ENCODE results near the gene MUC6.

MUC6 gene

DNA sequence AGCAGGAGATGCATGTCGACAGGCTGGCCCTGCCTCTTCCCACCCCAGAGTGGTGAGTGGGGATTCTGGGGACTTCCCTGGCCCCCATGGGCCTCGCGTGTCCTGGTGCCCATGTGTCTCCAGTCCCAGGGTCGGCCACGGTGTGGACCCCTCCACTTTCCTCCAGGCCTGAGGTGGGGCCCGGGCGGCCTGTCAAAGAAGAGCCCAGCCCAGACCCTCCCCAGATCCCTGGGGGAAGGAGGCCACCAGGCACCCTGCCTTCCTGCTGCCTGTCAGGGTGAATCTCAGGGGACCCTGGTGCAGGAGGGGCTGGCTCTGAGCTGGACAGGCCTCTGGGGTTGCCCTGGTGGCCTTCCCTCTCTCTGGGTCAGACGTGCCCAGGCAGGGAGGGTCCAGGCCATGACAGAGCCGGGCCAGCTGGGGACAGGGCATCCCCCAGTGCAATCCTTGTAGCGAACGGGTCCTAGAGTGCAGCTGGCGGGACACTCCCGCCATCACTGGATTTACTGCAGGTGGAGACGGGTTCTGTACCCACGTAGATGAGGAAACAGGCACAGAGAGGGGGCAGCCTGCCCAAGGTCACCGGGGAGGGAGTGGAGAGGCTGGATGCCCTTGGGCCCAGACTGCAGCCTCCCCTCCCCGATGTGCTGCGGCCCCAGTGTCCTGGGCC lies 13.5 kb upstream of the MUC6 start:
- DNase-seq: no peak

DNA sequence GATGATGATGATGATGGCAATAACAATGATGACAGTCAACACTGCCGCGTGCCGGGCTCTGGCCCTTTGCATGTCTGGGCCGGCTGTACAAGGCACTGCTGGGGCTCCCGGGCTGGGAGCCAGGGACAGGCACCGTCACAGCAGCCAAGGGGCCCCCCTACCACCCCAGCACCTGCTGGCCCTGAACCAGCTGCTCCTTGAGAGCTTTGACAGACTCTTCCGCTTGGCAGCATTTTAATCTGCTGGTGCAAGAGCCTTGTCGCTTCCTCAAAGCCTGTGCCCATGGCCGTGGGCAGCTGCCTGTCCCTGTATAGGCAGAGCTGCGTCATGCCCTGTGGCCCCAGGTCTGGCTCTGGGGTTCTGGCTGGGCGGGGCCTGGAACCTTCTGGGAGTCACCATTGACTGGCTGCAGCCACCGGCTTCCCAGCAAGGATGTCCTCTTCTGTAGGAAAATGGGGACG lies 12.9 kb upstream of the MUC6 start:
- no peak for DNase-seq

DNA sequence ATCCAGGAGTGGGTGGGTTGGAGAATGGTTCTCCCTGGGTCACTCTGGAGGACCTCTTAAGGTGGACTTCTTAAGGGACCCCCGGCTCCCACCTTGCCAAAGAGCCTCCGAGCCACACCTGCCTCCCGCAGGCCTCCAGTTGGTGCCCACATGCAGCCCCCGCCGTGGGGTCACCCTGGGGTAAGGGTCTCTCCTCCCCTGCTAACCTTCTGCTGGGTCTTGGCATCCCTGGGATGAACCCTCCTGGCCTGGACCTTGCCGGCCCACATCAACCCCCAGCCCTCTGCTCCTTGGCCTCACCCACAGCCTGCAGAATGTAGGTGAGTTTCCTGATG lies 12.5 kb upstream of the MUC6 start:
- no peak for DNase-seq

- no peak for DNase-seq
Measured at GRCh38 chr11:1048375-1049070, 12.0 kb upstream of the MUC6 start.

DNA sequence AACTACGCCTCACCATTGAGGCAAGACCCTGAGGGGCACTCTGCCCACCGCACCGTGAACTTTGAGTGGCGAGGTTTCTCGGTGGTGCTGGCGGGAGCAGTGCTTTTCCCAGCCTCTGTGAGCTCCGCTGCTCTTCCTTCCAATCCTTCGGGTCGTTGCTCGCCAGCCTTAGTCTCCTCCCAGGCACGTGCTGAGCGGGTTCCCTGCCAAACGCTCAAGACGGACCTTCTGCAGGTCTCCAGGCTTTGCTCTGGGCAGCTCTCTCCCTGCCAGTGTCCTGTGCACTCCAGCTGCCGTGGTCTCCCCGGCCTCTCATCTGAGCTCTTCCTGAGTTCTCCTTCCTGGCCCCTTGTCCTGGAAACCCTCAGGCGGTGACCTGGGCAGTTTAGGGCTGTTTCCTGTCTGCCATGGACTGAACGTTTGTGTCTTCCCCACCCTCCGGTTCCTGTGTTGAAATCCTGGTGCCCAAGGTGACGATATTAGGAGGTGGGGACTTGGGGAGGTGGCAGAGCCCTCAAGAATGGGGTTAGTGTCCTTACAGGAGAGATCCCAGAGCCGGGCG lies 11.2 kb upstream of the MUC6 start:
- DNase-seq: no peak

DNA sequence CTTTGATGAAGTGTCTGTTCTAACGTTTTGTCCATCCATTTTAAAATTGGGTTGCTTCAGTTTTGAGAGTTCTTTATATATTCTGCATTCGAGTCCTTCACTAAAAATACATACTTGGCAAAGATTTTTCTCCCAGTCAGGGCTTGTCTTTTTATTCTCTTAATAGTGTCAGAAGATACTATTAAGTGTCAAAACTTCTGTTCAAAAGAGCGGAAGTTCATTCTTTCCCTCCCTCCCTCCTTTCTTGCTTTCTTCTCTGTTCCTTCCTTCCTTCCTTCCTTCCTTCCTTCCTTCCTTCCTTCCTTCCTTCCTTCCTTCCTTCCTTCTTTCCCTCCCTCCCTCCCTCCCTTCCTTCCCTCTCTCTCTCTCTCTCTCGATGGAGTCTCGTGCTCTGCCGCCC lies 7.6 kb upstream of the MUC6 start:
- no peak for DNase-seq

- peak; percentile 39 for DNase-seq
Measured at GRCh38 chr11:1043563-1044096, 7.1 kb upstream of the MUC6 start.

GRCh38 chr11:1042626-1043562 lies 6.4 kb upstream of the MUC6 start:
- DNase-seq: no peak

- DNase-seq: peak; percentile 59
Measured at GRCh38 chr11:1041936-1042608, 5.6 kb upstream of the MUC6 start.

GRCh38 chr11:1041471-1041870 lies 5.0 kb upstream of the MUC6 start:
- no peak for DNase-seq

DNA sequence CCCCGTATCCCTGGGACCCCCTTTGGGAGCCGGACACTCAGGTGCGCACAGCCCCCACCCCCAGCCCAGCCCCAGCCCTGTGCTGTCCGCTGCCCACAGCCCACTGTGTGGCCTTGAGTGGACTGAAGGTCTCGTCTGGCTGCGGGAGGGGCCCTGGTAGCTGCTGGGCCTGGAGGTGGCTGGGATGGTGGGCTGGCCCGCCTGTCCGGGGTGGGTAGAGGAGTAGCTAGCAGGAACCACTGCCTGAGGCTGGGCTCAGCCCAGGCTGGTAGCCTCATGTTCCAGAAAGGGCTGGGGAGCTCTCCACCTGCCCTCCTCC lies 4.6 kb upstream of the MUC6 start:
- no peak for DNase-seq

DNA sequence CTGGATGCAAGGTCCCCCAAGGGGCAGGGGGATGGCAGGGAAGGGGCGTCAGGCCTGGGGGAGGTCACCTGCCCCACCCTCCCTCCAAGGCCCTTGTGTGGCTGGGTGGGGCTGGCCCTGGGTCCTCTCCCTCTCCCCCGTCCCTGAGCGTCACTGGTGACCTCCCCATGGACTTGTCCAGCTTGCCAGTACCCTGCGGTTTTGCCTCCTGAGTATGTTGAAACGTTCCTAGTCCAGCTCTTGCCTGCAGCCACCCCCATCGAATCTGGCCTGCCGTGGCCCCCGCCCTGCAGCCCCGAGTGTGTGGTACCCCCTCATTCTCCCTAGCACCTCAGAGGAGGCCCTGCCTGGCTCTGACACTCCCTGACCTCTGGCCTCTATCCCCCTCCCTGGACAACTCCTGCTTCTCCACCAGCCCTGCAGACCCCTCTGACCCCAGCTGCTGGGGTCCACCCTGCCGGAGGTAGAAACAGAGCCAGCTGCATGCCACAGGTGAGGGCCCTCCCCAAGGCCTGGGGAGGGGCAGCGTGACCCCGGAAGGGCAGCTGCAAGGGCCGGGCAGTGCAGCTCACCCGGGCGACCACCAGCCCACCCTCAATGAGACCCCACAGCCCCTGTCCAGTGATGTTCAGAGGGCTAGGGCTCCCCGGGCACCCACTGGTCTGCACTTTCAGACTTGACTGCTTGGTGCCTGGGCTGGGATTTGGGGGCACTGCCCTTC lies 4.1 kb upstream of the MUC6 start:
- DNase-seq: no peak

DNA sequence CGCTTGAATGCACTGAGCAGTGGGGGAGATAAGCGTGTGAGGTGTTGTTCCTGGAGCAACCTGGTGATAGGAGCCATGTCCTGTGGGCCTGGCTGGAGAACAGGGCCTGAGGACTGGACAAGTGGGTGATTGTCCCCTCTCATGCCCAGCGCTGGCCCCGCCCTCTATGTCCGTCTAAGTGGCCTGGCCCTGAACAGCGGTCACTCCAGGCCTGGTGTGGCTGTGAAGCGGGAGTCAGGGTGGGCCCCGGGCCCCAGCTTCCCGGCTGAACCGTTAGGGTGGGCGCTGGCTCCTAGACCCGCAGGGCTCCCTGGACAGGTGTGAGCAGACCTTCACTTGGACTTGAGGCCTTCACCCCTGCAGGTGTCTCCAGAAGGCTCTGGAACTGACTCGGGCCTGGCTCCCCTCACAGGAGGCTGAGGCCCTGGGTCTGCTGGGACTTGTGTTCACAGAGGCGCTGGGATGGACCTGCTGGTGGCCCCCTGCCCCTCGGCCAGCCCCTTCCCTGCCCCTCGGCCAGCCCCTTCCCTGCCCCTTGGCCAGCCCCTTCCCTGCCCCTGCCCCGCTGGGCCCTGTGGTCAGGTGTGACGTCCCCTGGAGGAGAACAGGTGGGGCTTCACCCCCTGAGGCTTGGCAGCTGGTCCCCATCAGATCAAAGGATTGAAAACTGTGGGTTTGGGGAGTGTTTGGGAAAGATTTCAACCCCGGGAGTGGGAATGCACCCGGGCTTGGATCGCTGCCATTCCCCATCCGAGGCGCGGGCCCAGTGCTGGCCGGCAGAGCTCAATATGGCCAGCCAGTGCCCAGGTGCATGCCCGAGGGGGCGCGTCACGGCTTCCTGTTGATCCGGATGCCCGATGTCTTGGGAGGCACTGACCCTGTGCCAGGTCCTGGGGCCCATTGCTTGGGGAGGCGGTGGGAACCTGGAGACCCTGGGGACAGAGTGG lies 3.2 kb upstream of the MUC6 start:
- DNase-seq: no peak

- DNase-seq: no peak
Measured at GRCh38 chr11:1038921-1039320, 2.4 kb upstream of the MUC6 start.

- DNase-seq: no peak
Measured at GRCh38 chr11:1038361-1038760, 1.8 kb upstream of the MUC6 start.

DNA sequence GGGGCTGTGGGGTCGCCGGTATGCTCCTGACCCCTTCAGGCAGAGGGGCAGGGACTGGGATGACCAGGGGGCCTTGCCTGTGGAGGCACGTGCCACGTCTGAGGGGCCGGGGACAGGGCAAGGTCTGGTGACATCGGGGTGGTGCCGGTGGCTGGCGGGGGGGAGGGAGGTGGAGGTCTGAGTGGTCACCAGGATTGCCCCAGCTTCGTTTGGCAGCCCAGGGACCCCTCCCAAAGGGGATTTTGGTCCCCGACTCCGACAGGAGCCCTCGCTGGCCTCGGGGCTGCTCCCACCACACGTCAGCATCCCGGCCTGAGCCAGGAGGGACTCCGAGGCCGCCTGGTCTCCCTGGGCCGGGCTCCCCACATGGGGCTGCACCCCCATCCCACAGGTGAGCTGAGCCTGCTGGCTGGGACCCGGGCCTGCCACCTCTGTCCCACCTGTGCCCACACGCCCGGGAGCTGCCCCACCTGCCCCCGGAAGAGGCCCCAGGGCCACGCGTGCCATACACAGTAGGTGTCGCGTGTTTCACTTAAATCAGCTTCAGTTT lies 1.1 kb upstream of the MUC6 start:
- DNase-seq: no peak

DNA sequence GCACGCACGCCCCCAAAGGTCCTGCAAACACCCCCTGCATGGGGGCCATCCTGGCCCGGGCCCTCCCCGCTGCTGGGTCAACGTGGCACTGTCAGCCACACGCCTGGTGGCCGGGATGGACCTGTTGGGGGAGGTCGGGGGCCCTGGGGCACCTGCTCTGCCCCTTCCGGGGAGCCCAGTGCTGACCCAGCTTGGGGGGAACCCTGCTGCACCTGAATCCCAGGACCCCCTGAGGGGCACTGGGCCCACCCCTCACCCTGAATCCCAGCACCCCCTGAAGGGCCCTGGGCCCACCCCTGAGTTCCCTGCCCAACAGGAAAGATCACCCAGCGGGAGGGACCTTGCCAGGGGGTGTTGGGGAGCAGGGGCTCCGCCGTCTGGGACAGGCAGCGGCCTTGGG lies 413 bp upstream of the MUC6 start:
- DNase-seq: no peak

- DNase-seq: no peak
Measured at GRCh38 chr11:1035577-1036283, 788 bp downstream of the MUC6 start.

GRCh38 chr11:1034456-1035295 lies 1.8 kb downstream of the MUC6 start:
- no peak for DNase-seq

Data from NCI-H146 (cell line).